H9 (cell line): ENCODE measurements around the gene P2RY14. TPM values are rescaled to one million over a fixed set of nuclear protein-coding genes. Genes with fewer than 3 reads are reported as not detected.

Source experiments
- DNase-seq: peaks from one replicate; pipeline ENCODE4 v3.0.0-alpha.2; 2017
- H2AFZ ChIP-seq: one replicate; pipeline ENCODE4 v1.6.1; 2013; ENCODE audit warnings: mild to moderate bottlenecking, low read length, control low read depth, moderate library complexity
- H2AK5ac ChIP-seq: 2 replicates; pipeline ENCODE4 v1.6.1; 2013; ENCODE audit warnings: low read length, control low read depth, mixed read lengths; ENCODE audit not compliant: insufficient read length
- H2BK120ac ChIP-seq: one replicate; pipeline ENCODE4 v1.6.1; 2013; ENCODE audit warnings: low read depth, mild to moderate bottlenecking, low read length, control low read depth, inconsistent platforms; ENCODE audit not compliant: poor library complexity, severe bottlenecking
- H2BK12ac ChIP-seq: 2 replicates; pipeline ENCODE4 v1.6.1; 2013; ENCODE audit warnings: low read length, control low read depth, mixed read lengths, low read depth; ENCODE audit not compliant: insufficient read length
- H2BK15ac ChIP-seq: 2 replicates; pipeline ENCODE4 v1.6.1; 2013; ENCODE audit warnings: low read depth, low read length, control low read depth
- H2BK20ac ChIP-seq: one replicate; pipeline ENCODE4 v1.6.1; 2013; ENCODE audit warnings: low read depth, mild to moderate bottlenecking, low read length, control low read depth, inconsistent platforms; ENCODE audit not compliant: poor library complexity, severe bottlenecking
- H2BK5ac ChIP-seq: 2 replicates; pipeline ENCODE4 v1.6.1; 2013; ENCODE audit warnings: low read length, control low read depth, mixed read lengths; ENCODE audit not compliant: insufficient read length
- H3K14ac ChIP-seq: 2 replicates; pipeline ENCODE4 v1.6.1; 2013; ENCODE audit warnings: low read length, control low read depth; ENCODE audit not compliant: insufficient read depth
- H3K18ac ChIP-seq: 2 replicates; pipeline ENCODE4 v1.6.1; 2013; ENCODE audit warnings: low read depth, mild to moderate bottlenecking, mixed read lengths, low read length, control low read depth; ENCODE audit not compliant: insufficient read length
- H3K23ac ChIP-seq: 2 replicates; pipeline ENCODE4 v1.6.1; 2013; ENCODE audit warnings: low read length, control low read depth, mixed read lengths, low read depth; ENCODE audit not compliant: insufficient read length
- H3K23me2 ChIP-seq: 2 replicates; pipeline ENCODE4 v1.6.1; 2013; ENCODE audit warnings: low read depth, mild to moderate bottlenecking, mixed read lengths, low read length, control low read depth; ENCODE audit not compliant: insufficient read length, poor library complexity, severe bottlenecking
- H3K27ac ChIP-seq: 2 replicates; pipeline ENCODE4 v1.5.1; 2013; ENCODE audit warnings: low read length, control low read depth, mixed read lengths, low read depth; ENCODE audit not compliant: insufficient read length
- H3K27me3 ChIP-seq: 2 replicates; pipeline ENCODE4 v1.6.1; 2013; ENCODE audit warnings: low read length, control low read depth, inconsistent platforms; ENCODE audit not compliant: insufficient read depth
- H3K4ac ChIP-seq: 2 replicates; pipeline ENCODE4 v1.6.1; 2013; ENCODE audit warnings: low read depth, mild to moderate bottlenecking, control low read depth, inconsistent platforms, low read length, moderate library complexity
- H3K4me1 ChIP-seq: 2 replicates; pipeline ENCODE4 v1.6.1; 2013; ENCODE audit warnings: low read length, control low read depth, inconsistent platforms; ENCODE audit not compliant: insufficient read depth
- H3K4me2 ChIP-seq: 2 replicates; pipeline ENCODE4 v1.6.1; 2013; ENCODE audit warnings: low read length, control low read depth, mixed read lengths; ENCODE audit not compliant: insufficient read length, insufficient read depth
- H3K56ac ChIP-seq: 2 replicates; pipeline ENCODE4 v1.6.1; 2013; ENCODE audit warnings: low read depth, mild to moderate bottlenecking, mixed read lengths, low read length, control low read depth; ENCODE audit not compliant: insufficient read length
- H3K79me1 ChIP-seq: 2 replicates; pipeline ENCODE4 v1.6.1; 2013; ENCODE audit warnings: low read depth, mild to moderate bottlenecking, moderate library complexity, low read length, control low read depth, inconsistent platforms; ENCODE audit not compliant: insufficient read depth, poor library complexity, severe bottlenecking
- H3K79me2 ChIP-seq: 2 replicates; pipeline ENCODE4 v1.6.1; 2013; ENCODE audit warnings: low read length, control low read depth, inconsistent platforms; ENCODE audit not compliant: insufficient read depth
- H3K9ac ChIP-seq: 2 replicates; pipeline ENCODE4 v1.6.1; 2013; ENCODE audit warnings: low read length, control low read depth, mixed read lengths; ENCODE audit not compliant: insufficient read length; ENCODE audit errors: extremely low read depth
- H3K9me3 ChIP-seq: one replicate; pipeline ENCODE4 v1.6.1; 2013; ENCODE audit warnings: low read depth, low read length, inconsistent platforms; ENCODE audit not compliant: control insufficient read depth
- H3T11ph ChIP-seq: one replicate; pipeline ENCODE4 v1.6.1; 2013; ENCODE audit warnings: mild to moderate bottlenecking, low read length, control low read depth, inconsistent platforms
- H4K20me1 ChIP-seq: one replicate; pipeline ENCODE4 v1.6.1; 2013; ENCODE audit not compliant: control insufficient read depth, insufficient read length, insufficient read depth
- H4K5ac ChIP-seq: 2 replicates; pipeline ENCODE4 v1.6.1; 2013; ENCODE audit warnings: low read depth, mild to moderate bottlenecking, mixed read lengths, low read length, control low read depth; ENCODE audit not compliant: insufficient read length
- H4K8ac ChIP-seq: replicated peaks from 2 replicates; pipeline ENCODE4 v1.6.1; 2013; ENCODE audit warnings: low read length, control low read depth, mixed read lengths, low read depth; ENCODE audit not compliant: insufficient read length
- H4K91ac ChIP-seq: 2 replicates; pipeline ENCODE4 v1.6.1; 2013; ENCODE audit warnings: low read depth, mild to moderate bottlenecking, moderate library complexity, mixed read lengths, low read length, control low read depth; ENCODE audit not compliant: insufficient read length
- H3K27ac Mint-ChIP-seq, 3 experiments: 2 replicates in 2 of 3; 3 replicates in 1 of 3; pipeline ENCODE4 v1.8.0; 2020 to 2021; ENCODE audit warnings: mixed read lengths in 3 of 3, mild to moderate bottlenecking in 1 of 3, moderate library complexity in 1 of 3
- H3K27me3 Mint-ChIP-seq: 2 replicates; pipeline ENCODE4 v1.8.0; 2021; ENCODE audit warnings: low read depth, mild to moderate bottlenecking, moderate library complexity, mixed read lengths
- H3K36me3 Mint-ChIP-seq, 3 experiments: 2 replicates in 2 of 3; 3 replicates in 1 of 3; pipeline ENCODE4 v1.8.0; 2020 to 2021; ENCODE audit warnings: low read depth in 3 of 3, mixed read lengths in 3 of 3; ENCODE audit not compliant: insufficient read depth in 1 of 3
- H3K4me1 Mint-ChIP-seq, 2 experiments: 2 replicates each; pipeline ENCODE4 v1.8.0; 2020; ENCODE audit warnings: mixed read lengths in 2 of 2
- H3K4me3 Mint-ChIP-seq, 2 experiments: 2 replicates in 1 of 2; 3 replicates in 1 of 2; pipeline ENCODE4 v1.8.0; 2020 to 2021; ENCODE audit warnings: mild to moderate bottlenecking in 2 of 2, mixed read lengths in 2 of 2, moderate library complexity in 1 of 2
- H3K9me3 Mint-ChIP-seq, 2 experiments: 2 replicates in 1 of 2; 3 replicates in 1 of 2; pipeline ENCODE4 v1.8.0; 2020; ENCODE audit warnings: mild to moderate bottlenecking in 2 of 2, mixed read lengths in 2 of 2, moderate library complexity in 1 of 2
- CTCF ChIP-seq: fragments of 200-600 bp; sonication (generic); conservative IDR thresholded peaks from 3 replicates; pipeline ENCODE4 v1.8.0; 2021; ENCODE audit warnings: antibody characterized with exemption, mild to moderate bottlenecking
- WGBS: extraction: QIAGEN DNeasy Blood & Tissue Kit; methylation state at CpG from one replicate; pipeline ENCODE4 v1.1.7; 2013; ENCODE audit warnings: missing lambda C conversion rate, low lambda C conversion rate, mixed read lengths; ENCODE audit not compliant: insufficient read length; ENCODE audit errors: extremely low coverage; 5-methylcytosine and 5-hydroxymethylcytosine counted together
- total RNA-seq: library from RNA; stranded (reverse); gene quantifications from 2 replicates; pipeline ENCODE4 v1.2.1, GENCODE V29; 2021

P2RY14 gene
- total RNA-seq, 1 experiment from 2014 or later: not detected

- Histone ChIP-seq H3T11ph (no peak overlapping the region), H3K23ac (no peak overlapping the region), H3K27ac (no peak overlapping the region), H4K5ac (no peak overlapping the region), H3K27me3 (no peaks in the 10 kb centered on the region), H4K20me1 (no peaks in the 10 kb centered on the region), H3K56ac (no peak overlapping the region), H3K18ac (no peak overlapping the region), H3K79me1 (no peaks in the 10 kb centered on the region), H3K79me2 (no peaks in the 10 kb centered on the region), H3K9ac (no peak overlapping the region), H2BK5ac (no peak overlapping the region), H3K9me3 (no peaks in the 10 kb centered on the region), H3K4me2 (no peak overlapping the region), H2BK12ac (no peak overlapping the region), H3K4ac (no peak overlapping the region), H4K8ac (no peak overlapping the region), H2BK120ac (no peak overlapping the region), H2AFZ (no peak overlapping the region), H2BK20ac (no peak overlapping the region), H2BK15ac (no peak overlapping the region), H3K4me1 (no peaks in the 10 kb centered on the region; the same call in 1 of the 2 replicates), H3K14ac (no peak overlapping the region), H4K91ac (no peak overlapping the region), H2AK5ac (no peak overlapping the region), H3K23me2 (no peaks in the 10 kb centered on the region)
- Mint-ChIP-seq H3K4me3 (no peak overlapping the region), H3K9me3 (no peaks in the 10 kb centered on the region), H3K36me3 (no peaks in the 10 kb centered on the region; a peak in 1 of 7 replicates), H3K27me3 (no peaks in the 10 kb centered on the region), H3K4me1 (peaks cover 12 to 18% of the 10 kb centered on the region in 2 experiments), H3K27ac (no peak overlapping the region)
- no CpG with 5 or more reads among the region's 1 CpG for WGBS
- no peak for DNase-seq
- no peak for TF ChIP-seq CTCF
Observed at GRCh38 chr3:151321526-151321925, 43.2 kb upstream of the P2RY14 start.
